ENCODE data around the gene ZNF777.
A peak's percentile ranks its signal among the peaks of the same experiment; 100 is the strongest.

- TF ChIP-seq ESRRA (IDR thresholded peaks at IDR 0.05; ENCODE audit: borderline replicate concordance, low read length) (no peak), CTCF (IDR thresholded peaks at IDR 0.05) (peak; percentile 78), MAFK (IDR thresholded peaks at IDR 0.05; ENCODE audit: partially characterized antibody) (no peak), BHLHE40 (IDR thresholded peaks at IDR 0.05; ENCODE audit: low read depth, low read length) (no peak), RFX5 (IDR thresholded peaks at IDR 0.05) (no peak), RCOR1 (IDR thresholded peaks at IDR 0.05; ENCODE audit: low read depth, low read length) (no peak), EP300 (IDR thresholded peaks at IDR 0.05) (no peak)
Observed at GRCh38 chr7:149497467-149498261, 36.8 kb upstream of the ZNF777 start, which contains the start of gene ZNF746.
